GM18867 (cell line): Measurements from ENCODE around the gene RAB20.
"Not testable (repeated sequence)": the region's sequence is repeated elsewhere in the genome, so short reads cannot be mapped to it uniquely, and the experiment has no call there.

Experiments
- ATAC-seq: cut with Tn5 transposase; IDR thresholded peaks from one replicate; pipeline ENCODE4 v1.9.1; 2021; ENCODE audit warnings: mild to moderate bottlenecking, moderate library complexity; ENCODE audit not compliant: unreplicated experiment

The RAB20 gene

GRCh38 chr13:110561344-110562035 lies at the start of gene RAB20:
Gene RAB20 (minus strand): TSS chr13:110561722. CDS start chr13:110561519, 203 bp downstream.
- ATAC-seq, result peak; percentile 74

GRCh38 chr13:110610955-110611595 lies 49.6 kb upstream of the RAB20 start:
- ATAC-seq, result peak; percentile 51

GRCh38 chr13:110607675-110608224 lies 46.2 kb upstream of the RAB20 start:
- ATAC-seq, result no peak

GRCh38 chr13:110606281-110606680 lies 44.8 kb upstream of the RAB20 start:
- ATAC-seq, result not testable (repeated sequence)

- ATAC-seq, result no peak
These were observed 43.6 kb upstream of the RAB20 start for GRCh38 chr13:110605132-110605531.

GRCh38 chr13:110600980-110601379 lies 39.5 kb upstream of the RAB20 start:
- no peak for ATAC-seq

- ATAC-seq, result no peak
These were observed 38.8 kb upstream of the RAB20 start for GRCh38 chr13:110600261-110600819.

- ATAC-seq, result no peak
These were observed 35.6 kb upstream of the RAB20 start for GRCh38 chr13:110597041-110597689.

- peak; percentile 85 for ATAC-seq
These were observed 32.1 kb upstream of the RAB20 start for GRCh38 chr13:110593430-110594130.

GRCh38 chr13:110592665-110593064 lies 31.1 kb upstream of the RAB20 start:
- ATAC-seq, result no peak

GRCh38 chr13:110590577-110590976 lies 29.1 kb upstream of the RAB20 start:
- ATAC-seq, result no peak

- no peak for ATAC-seq
These were observed 28.4 kb upstream of the RAB20 start for GRCh38 chr13:110589793-110590390.

GRCh38 chr13:110583178-110583865 lies 21.8 kb upstream of the RAB20 start:
- no peak for ATAC-seq

- no peak for ATAC-seq
These were observed 21.0 kb upstream of the RAB20 start for GRCh38 chr13:110582421-110582954.

- no peak for ATAC-seq
These were observed 20.1 kb upstream of the RAB20 start for GRCh38 chr13:110581506-110582185.

- ATAC-seq, result no peak
These were observed 19.3 kb upstream of the RAB20 start for GRCh38 chr13:110580800-110581199.

GRCh38 chr13:110578363-110578762 lies 16.8 kb upstream of the RAB20 start:
- ATAC-seq, result no peak

GRCh38 chr13:110576736-110577476 lies 15.4 kb upstream of the RAB20 start:
- no peak for ATAC-seq
